ENCODE measurements around the gene YDJC.

DNA sequence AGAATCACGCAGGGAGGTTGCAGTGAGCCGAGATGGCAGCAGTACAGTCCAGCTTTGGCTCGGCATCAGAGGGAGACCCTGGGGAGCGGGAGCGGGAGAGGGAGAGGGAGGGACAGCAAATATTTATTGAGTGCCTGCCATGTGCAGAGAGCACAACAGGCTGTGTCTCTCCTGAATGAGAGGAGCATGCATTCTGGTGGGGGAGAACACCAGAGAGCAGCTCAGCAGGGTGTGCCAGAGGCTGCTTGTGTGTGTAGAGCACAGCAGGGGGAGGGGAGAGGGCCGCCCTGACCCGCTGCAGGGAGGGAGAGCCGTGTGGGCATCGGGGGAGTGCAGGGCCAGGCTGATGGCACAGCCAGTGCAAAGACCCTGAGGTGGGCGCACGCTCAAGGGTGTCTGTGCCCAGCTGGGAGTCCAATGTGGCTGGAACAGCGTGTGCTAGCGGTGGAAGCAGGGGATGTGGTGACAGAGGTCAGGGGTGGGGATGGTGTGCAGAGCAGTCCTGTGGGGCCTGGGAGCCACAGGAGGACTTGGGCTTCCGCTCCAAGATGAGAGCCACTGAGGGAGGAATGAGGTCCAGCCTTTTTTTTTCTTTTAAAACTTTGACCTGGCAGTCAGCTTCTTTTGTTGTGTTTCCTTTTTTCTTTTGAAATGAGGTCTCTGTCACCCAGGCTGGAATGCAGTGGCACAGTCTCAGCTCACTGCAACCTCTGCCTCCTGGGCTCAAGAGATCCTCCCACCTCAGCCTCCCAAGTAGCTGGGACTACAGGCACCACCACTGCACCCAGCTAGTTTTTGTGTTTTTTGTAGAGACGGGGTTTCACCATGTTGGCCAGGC, 48.0 kb upstream of the YDJC start:
- TF ChIP-seq, protein P1, sequence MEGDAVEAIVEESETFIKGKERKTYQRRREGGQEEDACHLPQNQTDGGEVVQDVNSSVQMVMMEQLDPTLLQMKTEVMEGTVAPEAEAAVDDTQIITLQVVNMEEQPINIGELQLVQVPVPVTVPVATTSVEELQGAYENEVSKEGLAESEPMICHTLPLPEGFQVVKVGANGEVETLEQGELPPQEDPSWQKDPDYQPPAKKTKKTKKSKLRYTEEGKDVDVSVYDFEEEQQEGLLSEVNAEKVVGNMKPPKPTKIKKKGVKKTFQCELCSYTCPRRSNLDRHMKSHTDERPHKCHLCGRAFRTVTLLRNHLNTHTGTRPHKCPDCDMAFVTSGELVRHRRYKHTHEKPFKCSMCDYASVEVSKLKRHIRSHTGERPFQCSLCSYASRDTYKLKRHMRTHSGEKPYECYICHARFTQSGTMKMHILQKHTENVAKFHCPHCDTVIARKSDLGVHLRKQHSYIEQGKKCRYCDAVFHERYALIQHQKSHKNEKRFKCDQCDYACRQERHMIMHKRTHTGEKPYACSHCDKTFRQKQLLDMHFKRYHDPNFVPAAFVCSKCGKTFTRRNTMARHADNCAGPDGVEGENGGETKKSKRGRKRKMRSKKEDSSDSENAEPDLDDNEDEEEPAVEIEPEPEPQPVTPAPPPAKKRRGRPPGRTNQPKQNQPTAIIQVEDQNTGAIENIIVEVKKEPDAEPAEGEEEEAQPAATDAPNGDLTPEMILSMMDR (IDR thresholded peaks at IDR 0.05), result no peak
- TF ChIP-seq POLR2A (IDR thresholded peaks at IDR 0.05), result no peak
